MM.1S (cell line): ENCODE measurements around the gene POLH.

ENCODE experiments used
- CTCF ChIP-seq: fragments of 300-600 bp; sonication (generic); IDR thresholded peaks from 2 replicates; pipeline ENCODE4 v1.5.1; 2016; ENCODE audit warnings: antibody characterized with exemption, low read length, mixed read lengths
- EZH2 ChIP-seq: fragments of 300-600 bp; sonication (generic); optimal IDR thresholded peaks from 2 replicates; pipeline ENCODE3; 2017; ENCODE audit warnings: low read depth, mild to moderate bottlenecking, antibody characterized with exemption, low read length, mixed read lengths

DNA sequence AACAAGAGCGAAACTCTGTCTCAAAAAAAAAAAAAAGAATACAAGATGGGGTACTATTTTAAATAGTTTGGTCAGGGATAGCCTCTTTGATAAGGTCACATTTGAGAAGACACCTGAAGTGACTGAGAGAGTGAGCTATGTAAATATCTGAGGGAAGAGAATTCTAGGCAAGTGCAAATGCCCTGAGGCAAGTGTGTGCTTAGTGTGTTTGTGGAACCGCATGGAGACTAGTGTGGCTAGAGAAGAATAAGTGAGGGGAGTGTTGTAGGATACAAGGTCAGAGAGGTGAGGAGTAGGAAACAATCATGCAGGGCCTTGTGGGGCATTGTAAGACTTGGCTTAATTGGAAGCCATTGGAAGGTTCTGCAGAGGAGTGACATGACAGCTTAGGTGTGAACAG lies 72.3 kb downstream of the POLH start:
- TF ChIP-seq CTCF, result no peak
- TF ChIP-seq EZH2, result no peak
